Body of pancreas (tissue), 4 donors: Measurements from ENCODE around the gene SKAP1.

Source experiments
- CTCF ChIP-seq, 7 experiments: fragments of 450-650 bp in 4 of 7; fragments of 200-600 bp in 3 of 7; sonication (generic) in 3 of 7; IDR thresholded peaks; one replicate each; pipeline ENCODE4 v1.5.1; 2016 to 2019; ENCODE audit warnings: antibody characterized with exemption in 7 of 7
- POLR2A ChIP-seq, 3 donors: fragments of 450-650 bp; IDR thresholded peaks; one replicate each; pipeline ENCODE4 v1.6.1; 2016; ENCODE audit warnings: antibody characterized with exemption in 3 of 3, mild to moderate bottlenecking in 2 of 3

- no peak for TF ChIP-seq CTCF (IDR thresholded peaks at IDR 0.05)
- TF ChIP-seq POLR2A (IDR thresholded peaks at IDR 0.05): no peak
These were observed 135.1 kb downstream of the SKAP1 start for GRCh38 chr17:48294806-48295361.
